HPDE6-E6E7 (cell line): Measurements from ENCODE around the gene PPP1R27.

Source experiments
- DNase-seq: peaks from one replicate; pipeline ENCODE4 v3.0.0; 2011; ENCODE audit warnings: missing footprints; ENCODE audit errors: extremely low spot score

Gene PPP1R27

DNA sequence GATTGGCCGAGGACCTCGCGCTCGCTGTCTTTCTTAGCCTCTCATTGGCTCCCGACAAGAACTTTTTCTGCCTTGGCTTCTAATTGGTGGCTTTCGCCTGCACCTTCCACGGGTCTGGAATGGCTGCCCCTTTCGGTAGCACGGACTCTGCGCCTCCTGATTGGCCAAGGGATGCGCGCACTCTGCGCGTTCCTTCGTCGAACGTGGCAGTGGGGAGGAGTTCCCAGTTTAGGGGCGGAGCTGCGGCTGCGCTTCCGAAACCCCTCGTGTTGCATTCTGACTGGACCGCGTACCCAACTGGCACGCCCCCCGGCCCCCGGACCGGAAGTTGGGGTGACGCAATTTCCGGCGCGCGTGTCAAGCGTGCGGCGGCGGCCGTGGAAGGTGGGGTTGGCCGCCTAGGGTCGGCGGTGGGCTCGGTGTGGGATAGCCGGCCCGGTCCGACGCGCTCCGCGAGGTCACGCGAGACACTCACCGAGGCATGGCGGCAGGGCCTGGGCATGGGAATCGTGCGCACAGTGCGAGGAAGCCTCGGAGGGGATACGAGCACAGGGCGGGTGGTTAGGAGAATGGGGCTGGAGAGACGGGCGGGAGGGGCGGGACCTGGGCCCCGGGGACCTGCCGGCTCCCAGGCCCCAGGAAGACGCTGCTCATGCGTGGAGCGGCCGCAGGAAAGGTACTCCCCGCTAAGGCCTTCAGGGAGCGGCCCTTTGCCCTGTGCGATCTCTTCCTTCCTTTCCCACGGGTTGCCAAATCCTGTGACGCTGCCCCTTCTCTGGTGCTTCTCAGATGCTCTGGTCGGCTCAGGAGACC, 26.1 kb upstream of the PPP1R27 start:
- peak; percentile 100 for DNase-seq

DNA sequence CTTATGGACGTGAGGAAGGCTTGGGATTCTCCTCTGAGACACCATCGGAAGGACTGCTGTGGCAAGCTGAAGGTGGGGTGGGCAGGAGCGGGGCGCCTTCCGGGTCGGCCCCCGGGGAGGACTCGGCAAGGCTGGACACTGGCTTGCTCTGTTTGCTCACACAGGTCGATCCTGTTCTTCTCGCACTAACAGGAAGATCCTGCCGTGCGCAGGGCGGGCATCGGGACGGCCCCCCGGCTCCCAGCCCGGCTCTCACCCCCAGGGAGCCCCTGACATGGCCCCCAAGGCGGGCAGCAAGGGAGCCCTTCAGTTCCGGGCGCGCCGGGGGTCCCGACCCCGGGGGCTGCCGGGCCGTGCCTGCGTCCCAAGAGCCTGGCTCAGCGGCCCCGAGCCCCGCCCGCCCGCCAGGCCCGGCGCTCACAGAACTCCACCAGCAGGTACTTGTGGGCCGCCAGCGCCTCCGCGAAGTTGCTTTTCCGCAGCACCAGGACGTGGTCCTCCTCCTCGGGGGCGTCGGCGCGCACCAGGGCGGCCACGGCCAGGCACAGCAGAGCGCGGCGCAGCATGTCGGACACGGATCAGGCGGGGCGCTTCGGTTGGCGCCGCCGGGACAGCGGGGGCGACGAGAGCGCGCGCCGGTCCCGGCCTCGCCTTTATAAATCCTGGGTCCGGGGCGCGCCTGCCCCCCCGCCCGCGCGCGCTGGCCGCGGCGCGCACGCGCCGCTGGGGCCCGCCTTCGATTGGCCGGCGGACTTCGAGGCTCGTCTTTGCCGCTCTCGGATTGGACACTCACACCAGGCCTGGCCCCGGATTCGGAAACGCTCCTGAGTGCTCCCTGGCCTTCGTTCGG, 25.3 kb upstream of the PPP1R27 start, which contains the start of gene P4HB:
Gene P4HB (minus strand): TSS at position 630 of the 850 bp plus-strand sequence. CDS start 64 bp downstream, at position 566.
- no peak for DNase-seq

DNA sequence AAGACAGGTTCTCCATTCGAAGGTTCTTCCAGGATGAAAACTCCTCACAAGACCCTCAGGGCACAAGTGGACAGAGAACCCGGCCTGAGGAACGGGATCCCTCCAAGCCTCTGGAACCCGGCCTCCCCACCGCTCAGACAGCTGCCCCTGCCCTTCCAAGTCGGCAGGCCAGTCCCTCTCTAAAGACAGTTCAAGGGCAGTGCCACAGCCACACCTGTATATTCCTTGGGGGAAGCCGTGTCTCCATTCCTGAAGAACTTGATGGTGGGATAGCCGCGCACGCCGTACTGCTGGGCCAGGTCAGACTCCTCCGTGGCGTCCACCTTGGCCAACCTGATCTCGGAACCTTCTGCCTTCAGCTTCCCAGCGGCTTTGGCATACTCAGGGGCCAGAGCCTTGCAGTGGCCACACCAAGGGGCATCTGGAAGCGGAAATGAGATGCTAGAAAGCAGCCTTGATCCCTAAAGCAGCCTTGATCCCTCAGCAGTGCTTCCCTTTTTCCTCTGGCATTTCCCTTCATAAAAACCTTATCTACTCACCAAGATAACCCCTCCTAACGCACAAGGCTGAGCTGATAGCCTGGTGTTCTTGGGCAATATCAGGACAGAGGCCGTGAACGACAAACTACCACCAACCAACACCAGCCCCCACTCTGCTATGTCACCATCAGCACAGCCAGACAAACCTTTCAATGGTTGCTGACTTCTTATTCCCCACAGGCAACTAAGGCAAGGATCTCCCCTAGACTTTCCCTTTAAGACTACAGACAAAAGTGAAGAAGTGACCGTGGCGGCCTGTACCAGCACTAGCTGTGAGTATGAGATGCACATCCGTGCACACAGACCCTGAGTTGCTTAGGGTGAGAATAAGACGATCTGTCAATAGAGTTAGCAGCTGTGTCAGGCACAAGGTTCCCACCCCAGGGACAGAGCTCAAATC, 24.4 kb upstream of the PPP1R27 start:
- DNase-seq, result no peak

DNA sequence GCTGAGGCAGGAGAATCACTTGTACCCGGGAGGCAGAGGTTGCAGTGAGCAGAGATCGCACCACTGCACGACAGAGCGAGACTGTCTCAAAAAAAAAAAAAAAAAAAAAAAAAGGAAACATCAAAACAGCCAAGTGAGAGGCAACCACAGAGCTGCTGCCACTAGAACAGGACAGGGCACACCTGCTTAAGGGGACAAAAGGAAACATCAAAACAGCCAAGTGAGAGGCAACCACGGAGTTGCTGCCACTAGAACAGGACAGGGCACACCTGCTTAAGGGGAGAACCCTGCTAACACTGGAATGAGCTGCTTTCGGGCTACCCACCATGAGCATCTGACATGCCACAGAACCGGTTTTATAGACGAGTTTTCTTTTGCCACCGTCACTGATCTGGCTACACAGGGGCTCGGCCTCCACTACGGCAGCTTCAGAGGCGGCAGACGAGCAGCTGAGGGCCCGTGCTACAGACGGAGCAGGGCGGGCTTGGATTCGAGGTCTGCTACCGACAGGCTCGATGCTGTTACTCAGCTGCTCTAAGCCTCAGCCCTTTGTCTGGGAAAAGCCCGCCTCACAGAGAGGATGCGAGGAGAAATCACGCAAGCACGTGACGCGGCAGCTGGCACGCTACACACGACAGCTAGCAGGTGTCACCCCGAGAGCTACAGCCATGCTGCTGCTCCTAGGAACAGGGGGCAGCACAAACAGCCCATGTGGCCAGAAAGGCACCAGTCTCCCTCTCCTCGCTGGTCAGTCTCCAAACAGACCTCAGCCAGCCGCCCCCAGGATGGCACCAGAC, 23.5 kb upstream of the PPP1R27 start:
- no peak for DNase-seq

DNA sequence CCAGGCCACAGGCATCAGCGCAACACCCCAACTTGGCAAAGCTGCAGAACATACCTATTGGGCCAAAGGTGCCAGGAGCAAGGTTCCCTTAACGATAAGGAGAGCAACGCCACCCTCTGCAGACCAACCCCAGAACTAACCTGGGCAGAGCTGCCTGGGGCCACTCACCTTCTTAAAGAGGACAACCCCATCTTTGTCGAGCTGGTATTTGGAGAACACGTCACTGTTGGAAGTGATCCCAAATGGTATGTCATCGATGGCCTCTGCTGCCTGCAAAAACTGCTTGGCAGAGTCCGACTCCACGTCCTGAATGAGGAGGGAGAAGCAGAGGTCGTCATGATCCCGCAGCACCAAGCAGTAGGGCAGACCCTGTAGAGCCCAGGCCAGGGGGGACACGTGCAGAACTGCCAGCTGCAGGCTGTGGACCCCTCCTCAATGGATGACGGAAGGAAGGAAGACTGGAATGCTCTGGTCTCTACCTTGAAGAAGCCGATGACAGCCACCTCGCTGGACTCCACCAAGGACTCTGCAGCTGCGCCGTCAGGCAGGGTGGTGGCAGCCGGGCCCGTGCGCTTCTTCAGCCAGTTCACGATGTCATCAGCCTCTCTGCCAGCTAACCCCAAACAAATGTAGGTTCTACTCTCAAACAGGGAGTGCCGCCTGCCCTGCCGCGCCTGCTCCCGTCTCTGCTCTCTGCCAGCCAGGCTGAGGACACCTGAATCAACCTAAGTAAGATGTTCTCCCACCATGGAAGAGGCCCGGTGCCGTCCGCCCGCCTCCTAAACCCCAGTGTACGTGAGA, 20.3 kb upstream of the PPP1R27 start:
- DNase-seq, result no peak

DNA sequence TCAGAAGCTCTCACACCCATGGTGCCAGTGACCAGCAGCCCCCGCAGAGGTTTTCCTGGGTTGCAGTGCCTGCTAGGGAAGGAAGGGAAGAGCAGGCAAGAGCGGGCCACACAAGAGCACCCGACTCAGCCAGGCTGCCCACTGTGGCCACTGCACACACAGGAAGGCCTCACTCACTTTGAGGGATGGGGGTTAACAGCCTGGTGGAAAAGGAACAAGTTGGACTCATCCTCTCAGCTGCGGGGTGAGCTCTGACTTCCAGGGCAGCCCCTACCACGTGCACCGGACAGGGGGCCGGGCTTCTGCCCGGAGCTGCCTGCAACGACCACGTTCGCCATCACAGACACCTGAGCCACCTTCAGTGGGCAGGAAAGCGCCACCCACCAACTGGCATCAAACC, 17.4 kb upstream of the PPP1R27 start:
- DNase-seq, result no peak

DNA sequence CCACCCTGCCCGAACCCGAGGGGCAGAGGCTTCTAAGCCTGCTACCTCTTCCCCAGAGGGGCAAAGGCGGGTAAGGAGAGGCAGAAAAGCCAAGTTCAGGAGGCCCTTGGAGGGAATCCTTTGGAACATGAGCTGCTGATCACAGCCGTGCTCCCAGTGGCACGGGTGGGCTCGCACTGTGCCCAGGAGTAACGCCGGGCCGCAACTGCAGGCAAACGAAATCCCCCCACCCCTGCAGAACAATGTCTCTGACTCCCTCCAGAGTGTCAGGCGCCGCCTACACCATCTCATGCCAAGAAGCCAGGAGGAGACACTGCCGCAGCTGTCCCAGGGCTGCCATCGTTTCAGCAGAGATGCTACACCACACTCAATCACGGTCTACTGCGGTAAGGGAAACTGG, 16.6 kb upstream of the PPP1R27 start:
- no peak for DNase-seq

DNA sequence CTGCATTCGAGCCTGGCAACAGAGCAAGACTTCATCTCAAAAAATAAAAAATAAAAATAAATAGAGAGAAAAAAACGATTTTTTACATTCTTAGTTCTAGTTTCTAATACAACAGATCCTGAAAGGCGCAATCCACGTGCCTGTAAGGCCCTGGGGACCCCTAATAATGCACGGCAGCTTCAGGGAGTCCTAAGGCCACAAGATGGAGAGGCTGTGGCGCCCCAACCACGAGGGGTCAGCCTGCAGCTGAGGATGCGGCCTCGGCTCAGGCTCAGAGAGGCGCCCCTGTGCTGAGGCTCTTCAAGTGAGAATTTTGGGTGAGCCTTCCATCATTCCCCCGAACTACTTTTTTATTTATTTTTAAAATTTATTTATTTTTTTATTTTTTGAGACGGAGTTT, 14.6 kb upstream of the PPP1R27 start:
- DNase-seq, result no peak

DNA sequence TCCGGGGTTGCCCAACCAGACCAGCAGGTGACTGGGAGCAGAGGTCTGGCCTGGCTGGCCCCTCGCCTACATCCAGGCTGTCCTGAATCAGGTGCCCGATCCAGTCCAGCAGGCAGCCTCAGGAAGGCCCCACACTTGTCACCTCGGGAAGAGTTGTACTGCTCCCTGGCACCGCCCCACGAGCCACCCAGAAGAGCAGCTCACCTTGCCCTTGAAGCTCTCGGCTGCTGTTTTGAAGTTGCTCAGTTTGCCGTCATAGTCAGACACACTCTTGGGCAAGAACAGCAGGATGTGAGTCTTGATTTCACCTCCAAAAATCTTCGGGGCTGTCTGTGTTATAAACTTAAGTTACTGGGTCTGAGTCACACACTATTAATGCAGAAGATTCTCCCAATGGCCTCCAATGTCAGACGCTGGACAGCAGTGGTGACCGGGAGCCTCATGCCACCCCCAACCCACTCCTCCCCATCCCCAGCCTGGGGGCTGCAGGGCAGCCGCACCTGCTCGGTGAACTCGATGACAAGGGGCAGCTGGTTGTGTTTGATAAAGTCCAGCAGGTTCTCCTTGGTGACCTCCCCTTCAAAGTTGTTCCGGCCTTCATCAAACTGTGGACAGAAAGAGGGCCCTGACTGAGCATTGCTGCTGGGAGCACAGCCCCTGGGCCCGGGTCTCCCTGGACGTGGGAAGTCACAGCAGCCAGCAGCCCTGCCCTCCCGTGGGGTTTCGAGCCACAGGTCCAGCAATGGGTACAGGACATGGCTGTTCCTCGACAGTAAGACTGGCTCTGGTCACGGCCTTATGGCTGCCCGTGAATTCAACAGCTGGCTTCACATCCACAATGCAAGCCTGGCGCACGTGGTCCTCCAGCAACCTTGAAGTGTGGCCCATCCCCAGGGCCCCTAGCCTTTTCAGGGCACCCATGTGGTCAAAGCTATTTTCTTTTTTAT, 12.2 kb upstream of the PPP1R27 start:
- no peak for DNase-seq

DNA sequence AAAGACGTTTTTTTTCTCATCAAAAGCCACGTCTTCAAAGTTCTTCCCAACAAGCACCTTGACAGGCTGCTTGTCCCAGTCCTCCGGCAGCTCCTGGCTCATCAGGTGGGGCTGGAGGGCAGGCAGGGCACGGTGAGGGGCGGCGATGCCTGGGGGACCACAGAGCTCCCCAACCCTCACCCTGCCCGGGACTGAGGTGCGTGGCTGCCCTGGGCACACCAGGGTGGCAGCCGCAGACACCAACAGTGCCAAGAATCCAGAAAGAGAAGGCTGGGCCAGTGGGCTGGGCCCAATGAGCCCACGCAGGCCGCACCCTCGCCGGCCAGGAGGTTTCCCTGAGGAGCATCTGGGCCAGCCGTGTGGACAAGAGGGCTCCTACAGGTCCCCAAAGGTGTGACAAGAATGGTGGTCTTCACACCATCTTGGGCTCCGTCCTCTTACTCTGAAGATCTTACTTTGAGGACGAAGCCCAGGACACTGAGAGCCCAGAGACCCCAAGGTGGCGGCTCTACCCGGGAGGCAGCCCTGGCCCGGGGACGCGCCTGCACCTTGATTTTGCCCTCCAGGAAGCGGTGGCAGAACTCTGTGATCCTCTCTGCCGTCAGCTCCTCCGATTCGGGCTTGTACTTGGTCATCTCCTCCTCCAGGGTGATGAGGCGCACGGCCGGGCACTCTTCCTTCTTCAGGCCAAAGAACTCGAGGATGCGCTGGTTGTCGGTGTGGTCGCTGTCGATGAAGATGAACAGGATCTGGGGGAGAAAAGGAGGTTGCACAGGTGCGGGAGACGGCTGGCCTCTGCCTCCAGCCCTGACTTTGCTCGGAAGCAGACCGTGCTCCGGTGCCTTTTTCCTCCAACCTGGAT, 11.3 kb upstream of the PPP1R27 start:
- DNase-seq, result no peak

DNA sequence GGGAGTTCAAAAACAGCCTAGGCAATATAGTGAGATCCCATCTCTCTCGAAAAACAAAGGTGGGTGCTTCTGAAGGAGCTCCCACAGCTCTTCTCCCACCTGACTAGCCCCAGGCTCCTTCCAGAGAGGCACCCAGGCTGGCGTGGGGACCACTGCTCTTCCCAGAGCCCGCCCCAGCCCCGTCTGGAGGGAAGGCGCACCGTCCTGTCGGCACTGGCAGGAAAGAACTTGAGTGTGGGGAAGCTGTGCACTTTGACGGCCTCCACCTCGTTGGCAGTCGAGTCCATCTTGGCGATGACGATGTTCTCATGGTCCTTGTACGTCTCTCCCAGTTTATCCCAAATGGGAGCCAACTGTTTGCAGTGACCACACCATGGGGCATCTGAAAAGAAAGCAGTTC, 10.5 kb upstream of the PPP1R27 start:
- DNase-seq, result no peak

DNA sequence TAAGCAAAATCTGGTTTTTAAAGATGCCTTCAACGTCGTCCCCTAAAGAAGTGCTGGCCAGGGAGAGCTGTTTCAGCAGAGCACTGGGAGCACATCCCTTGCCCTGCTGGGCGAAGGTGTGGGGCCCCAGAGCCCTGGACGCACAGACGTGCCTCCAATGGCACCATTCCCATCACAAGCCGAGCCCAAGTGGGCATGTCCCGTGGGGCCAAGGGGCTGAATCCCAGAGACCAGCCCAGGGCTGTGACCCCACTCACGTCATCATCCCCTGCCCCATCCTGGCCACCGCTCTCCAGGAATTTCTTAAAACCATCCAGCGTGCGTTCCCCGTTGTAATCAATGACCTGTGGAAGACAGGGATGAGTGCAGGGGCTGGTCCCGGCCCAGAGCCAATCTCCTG, 10.0 kb upstream of the PPP1R27 start:
- no peak for DNase-seq

DNA sequence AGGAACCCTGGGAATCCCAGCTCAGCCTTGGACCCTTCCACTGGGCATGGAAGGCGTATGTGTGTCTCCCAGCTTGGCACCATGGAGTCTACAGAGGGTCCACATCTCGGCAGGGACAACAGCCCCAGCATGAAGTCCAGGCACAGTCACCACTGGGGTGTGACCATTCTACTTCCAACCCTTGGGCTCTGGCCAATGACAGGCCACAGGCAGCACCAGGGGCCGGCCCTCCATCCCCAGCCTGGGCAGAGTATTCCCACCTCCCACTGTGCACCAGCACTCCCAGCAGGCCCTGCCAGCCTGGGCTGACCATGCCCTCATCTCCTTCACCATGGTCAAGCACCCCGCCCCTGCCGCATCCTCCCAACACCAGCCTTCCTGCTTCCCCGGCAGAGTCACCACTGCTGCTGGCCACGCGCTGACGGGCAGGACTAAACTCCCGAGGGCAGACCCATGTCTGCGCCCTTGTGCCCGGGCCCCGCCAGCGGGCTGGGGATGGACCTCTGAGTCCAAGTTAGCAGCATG, 9.5 kb upstream of the PPP1R27 start:
- no peak for DNase-seq

DNA sequence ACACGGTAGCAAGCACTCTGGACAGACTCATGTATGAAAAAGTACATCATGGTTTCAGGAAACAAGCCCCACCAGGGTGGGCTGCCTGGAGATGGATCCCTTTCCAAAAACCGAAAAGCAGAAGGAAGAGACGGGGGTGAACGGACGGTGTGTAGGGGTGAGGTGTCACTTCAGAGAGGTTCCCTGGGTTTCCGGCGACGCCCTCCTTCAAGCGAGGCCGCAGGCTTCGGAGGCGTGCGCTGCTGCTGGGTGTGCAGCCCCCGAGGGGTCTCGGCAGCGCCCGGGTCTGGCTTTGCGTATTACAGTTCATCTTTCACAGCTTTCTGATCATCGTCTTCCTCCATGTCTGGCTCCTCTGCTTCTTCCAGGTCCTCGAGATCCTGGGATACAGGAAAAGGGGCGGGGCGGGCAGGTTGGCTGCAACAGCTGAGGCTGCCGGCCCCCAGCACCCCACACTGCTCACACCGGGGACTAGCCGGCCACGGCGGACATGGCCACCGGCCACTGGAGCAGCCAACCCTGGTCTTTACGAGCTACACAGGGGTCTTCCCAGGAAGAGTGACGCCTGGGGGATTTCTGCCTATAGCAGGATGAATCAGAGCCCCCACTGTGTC, 9.0 kb upstream of the PPP1R27 start:
- no peak for DNase-seq

DNA sequence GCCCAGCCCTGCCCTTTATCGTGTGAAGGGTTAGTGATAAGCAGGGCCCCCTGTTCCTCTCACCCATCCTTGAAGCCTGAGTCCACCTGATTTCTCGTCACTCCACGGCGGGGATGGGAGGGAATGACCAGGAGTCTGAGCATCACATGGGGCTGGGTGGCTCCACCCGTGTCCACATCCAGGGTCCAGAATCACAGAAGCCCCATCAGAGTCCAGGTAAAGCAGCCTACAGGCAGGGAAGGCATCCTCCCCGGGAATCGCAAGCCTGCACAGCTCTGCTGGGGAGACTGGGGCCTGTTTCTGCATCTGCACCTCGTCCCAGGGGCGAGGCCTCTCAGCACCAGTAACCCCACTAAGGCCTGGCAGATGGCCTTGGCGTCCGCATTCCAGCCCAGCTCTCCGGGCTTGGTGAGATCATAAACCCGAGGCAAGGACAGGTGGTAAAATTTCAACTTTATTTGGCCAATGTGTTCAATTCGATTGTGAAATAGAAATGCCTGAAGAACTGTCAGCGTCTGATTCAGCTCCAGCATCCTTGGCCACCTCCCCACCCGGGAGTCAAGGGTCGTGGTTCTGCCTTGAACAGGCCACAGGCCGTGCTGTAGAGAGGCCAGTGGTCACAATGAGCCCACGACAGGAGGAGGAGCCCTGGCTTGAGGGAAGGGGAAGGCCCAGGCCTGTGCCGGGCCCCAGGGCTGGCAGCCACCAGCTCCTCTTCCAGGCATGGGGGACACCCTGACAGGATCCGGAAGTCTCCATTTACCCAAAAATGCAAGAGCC, 8.1 kb upstream of the PPP1R27 start:
- no peak for DNase-seq

DNA sequence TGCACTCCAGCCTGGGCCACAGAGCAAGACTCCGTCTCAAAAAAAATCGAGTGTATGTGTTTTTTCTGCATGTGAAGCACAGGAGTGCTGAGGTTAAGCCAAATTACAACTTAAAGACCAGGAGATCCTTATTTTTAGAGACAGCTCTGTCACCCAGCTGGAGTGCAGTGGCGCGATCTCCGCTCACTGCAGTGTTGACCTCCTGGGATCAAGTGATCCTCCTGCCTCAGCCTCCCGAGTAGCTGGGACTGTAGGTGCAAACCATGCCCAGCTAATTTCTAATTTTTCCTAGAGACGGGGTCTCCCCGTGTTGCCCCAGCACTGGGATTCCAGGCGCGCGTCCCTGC, 7.5 kb upstream of the PPP1R27 start:
- DNase-seq, result no peak

DNA sequence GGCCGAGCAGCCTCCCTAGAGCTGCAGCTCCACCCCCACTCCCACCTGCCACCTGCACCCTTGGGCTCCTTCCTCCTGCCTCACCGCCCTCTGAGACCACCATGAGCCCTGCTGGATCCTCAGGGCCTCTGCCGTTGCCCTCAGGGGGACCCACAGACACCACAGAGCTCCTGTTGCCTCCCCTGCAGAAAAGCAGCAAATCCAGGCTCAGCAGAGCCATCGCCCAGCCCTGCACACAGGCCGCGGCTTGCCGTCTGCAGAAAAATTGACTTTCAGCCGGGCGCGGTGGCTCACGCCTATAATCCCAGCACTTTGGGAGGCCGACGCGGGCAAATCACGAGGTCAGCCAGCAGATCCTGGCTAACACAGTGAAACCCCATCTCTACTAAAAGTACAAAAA, 7.0 kb upstream of the PPP1R27 start:
- DNase-seq, result no peak
